GM12878 (cell line): Measurements from ENCODE around the gene ZNF628. TPM values are rescaled to one million over a fixed set of nuclear protein-coding genes. Genes with fewer than 3 reads are reported as not detected.
A peak's percentile ranks its signal among the peaks of the same experiment; 100 is the strongest.

ENCODE experiments used
- ASH2L ChIP-seq: fragments of 300-600, 200-600 bp; sonication (generic); IDR thresholded peaks from 2 replicates; pipeline ENCODE4 v1.6.1; 2017; ENCODE audit warnings: low read depth, mild to moderate bottlenecking, borderline replicate concordance
- CHD4 ChIP-seq: fragments of 200-600 bp; sonication (generic); IDR thresholded peaks from 2 replicates; pipeline ENCODE4 v1.6.1; 2016; ENCODE audit warnings: mild to moderate bottlenecking
- DPF2 ChIP-seq: fragments of 450-650 bp; IDR thresholded peaks from 2 replicates; pipeline ENCODE4 v1.6.1; 2017; ENCODE audit warnings: mild to moderate bottlenecking
- EGR1 ChIP-seq, 2 experiments: IDR thresholded peaks; 1 replicate in 1 of 2; 2 replicates in 1 of 2; pipeline ENCODE4 v1.6.1; 2011 to 2012; ENCODE audit warnings: low read depth in 2 of 2, low read length in 2 of 2, borderline replicate concordance in 1 of 2, mild to moderate bottlenecking in 1 of 2, moderate library complexity in 1 of 2
- IRF4 ChIP-seq: IDR thresholded peaks from 2 replicates; pipeline ENCODE4 v1.6.1; 2011; ENCODE audit warnings: low read depth, low read length
- IRF5 ChIP-seq: fragments of 450-650 bp; IDR thresholded peaks from 2 replicates; pipeline ENCODE4 v1.6.1; 2017; ENCODE audit warnings: borderline replicate concordance
- JUND ChIP-seq: IDR thresholded peaks from 2 replicates; pipeline ENCODE4 v1.6.1; 2012; ENCODE audit warnings: low read depth, mild to moderate bottlenecking, low read length, improper control_type of control experiment, moderate library complexity
- NFYA ChIP-seq: IDR thresholded peaks from 2 replicates; pipeline ENCODE4 v1.6.1; 2011; ENCODE audit warnings: low read depth, mild to moderate bottlenecking, low read length, improper control_type of control experiment, borderline replicate concordance
- RAD21 ChIP-seq: IDR thresholded peaks from 2 replicates; pipeline ENCODE4 v1.6.1; 2011; ENCODE audit warnings: mild to moderate bottlenecking, low read depth, low read length, moderate library complexity; ENCODE audit not compliant: insufficient read depth
- RBBP5 ChIP-seq: fragments of 200-600 bp; sonication (generic); conservative IDR thresholded peaks from 2 replicates; pipeline ENCODE4 v1.6.1; 2016
- RELB ChIP-seq: fragments of 450-650 bp; IDR thresholded peaks from 2 replicates; pipeline ENCODE4 v1.6.1; 2017; ENCODE audit warnings: low read depth, mild to moderate bottlenecking, moderate library complexity
- SP1 ChIP-seq: IDR thresholded peaks from one replicate; pipeline ENCODE4 v1.6.1; 2011; ENCODE audit warnings: low read depth, low read length
- TAF1 ChIP-seq: IDR thresholded peaks from 2 replicates; pipeline ENCODE4 v1.6.1; 2011; ENCODE audit warnings: mild to moderate bottlenecking, low read depth, low read length, borderline replicate concordance
- USF1 ChIP-seq: IDR thresholded peaks from 2 replicates; pipeline ENCODE4 v1.6.1; 2011; ENCODE audit warnings: borderline replicate concordance, low read depth, mild to moderate bottlenecking, moderate library complexity, mixed read lengths, low read length; ENCODE audit not compliant: insufficient read depth; ENCODE audit errors: extremely low read length
- ZBTB33 ChIP-seq: fragments of 450-650 bp; IDR thresholded peaks from 2 replicates; pipeline ENCODE4 v1.6.1; 2017; ENCODE audit warnings: mild to moderate bottlenecking
- ZNF274 ChIP-seq: IDR thresholded peaks from one replicate; pipeline ENCODE4 v1.8.0; 2011; ENCODE audit not compliant: insufficient read length, insufficient read depth
- polyA plus RNA-seq, 11 experiments: library from polyadenylated mRNA; depleted of rRNA in 4 of 11; unstranded in 6 of 11; stranded (reverse) in 5 of 11; fragments of >200 nt; fragmentation: Nextera tagmentation in 4 of 11; fragmentation: Illumina TruSeq in 1 of 11; extraction: Ambion mirVana in 4 of 11; extraction: Trizol in 1 of 11; gene quantifications; 1 replicate in 1 of 11; 2 replicates in 10 of 11; pipeline versions ENCODE4 v1.2.1 to v1.2.3, GENCODE V29; 2011 to 2016; ENCODE audit warnings: inconsistent platforms in 2 of 11, missing spikeins in 2 of 11, low read depth in 1 of 11
- total RNA-seq, 4 experiments: library from RNA; depleted of rRNA in 3 of 4; stranded (reverse); fragments of >200 nt in 3 of 4; fragmentation: Illumina TruSeq in 1 of 4; extraction: Trizol in 1 of 4; gene quantifications; 2 replicates each; pipeline versions ENCODE4 v1.2.1 to v1.2.3, GENCODE V29; 2013 to 2021

The ZNF628 gene
- total and polyA plus RNA-seq, 10 of the 15 experiments (the other 5 are each of a cell fraction or from before 2014, with no cell fraction given) = 0.04 to 11.3 (median 1.6) TPM; not detected in 1

GRCh38 chr19:55467236-55468053 lies 9.0 kb upstream of the ZNF628 start (continued):
- TF ChIP-seq ZBTB33 = no peak
- TF ChIP-seq RAD21 = peak; percentile 63
- TF ChIP-seq RELB = no peak
- no peak for TF ChIP-seq SP1
- no peak for TF ChIP-seq EGR1 (IDR thresholded peaks at IDR 0.05; ENCODE audit: borderline replicate concordance in 1 of 2, low read depth in 2 of 2, low read length in 2 of 2)
- no peak for TF ChIP-seq CHD4
- TF ChIP-seq JUND = no peak
- no peak for TF ChIP-seq TAF1
- TF ChIP-seq ASH2L = no peak
- TF ChIP-seq IRF4 = no peak
- no peak for TF ChIP-seq IRF5
- no peak for TF ChIP-seq ZNF274
- no peak for TF ChIP-seq USF1
- 0 out of 2 replicates have a peak, but pooled peaks have one; percentile 33 for TF ChIP-seq DPF2
- TF ChIP-seq RBBP5 = no peak
- no peak for TF ChIP-seq NFYA
